ENCODE data around the gene C2orf80. TPM values are rescaled to one million over a fixed set of nuclear protein-coding genes. Genes with fewer than 3 reads are reported as not detected.

C2orf80 gene
- total and polyA plus RNA-seq, 2 experiments from 2014 or later, result not detected

DNA sequence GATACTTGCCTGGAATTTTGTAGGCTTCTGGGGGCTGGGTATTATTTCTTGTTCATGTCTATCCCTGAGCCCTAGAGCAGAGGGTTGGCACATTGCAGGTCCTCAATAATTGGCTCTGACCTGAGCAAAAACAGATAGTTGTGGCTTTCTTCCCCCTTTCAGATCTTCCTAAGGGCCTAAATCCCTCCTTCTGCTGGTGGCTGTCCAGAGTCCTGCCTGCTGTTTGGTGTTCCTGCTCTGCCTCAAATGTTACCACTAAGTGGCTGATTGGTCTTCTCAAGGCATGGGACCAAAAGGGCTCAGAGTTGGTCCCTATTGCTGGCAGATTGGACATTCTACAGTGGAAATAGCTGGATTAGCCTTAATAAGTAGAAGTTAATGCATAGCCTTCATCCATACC lies 42.8 kb downstream of the C2orf80 start:
- TF ChIP-seq EZH2 (IDR thresholded peaks at IDR 0.05; ENCODE audit: borderline replicate concordance), result no peak
- TF ChIP-seq, protein P1, sequence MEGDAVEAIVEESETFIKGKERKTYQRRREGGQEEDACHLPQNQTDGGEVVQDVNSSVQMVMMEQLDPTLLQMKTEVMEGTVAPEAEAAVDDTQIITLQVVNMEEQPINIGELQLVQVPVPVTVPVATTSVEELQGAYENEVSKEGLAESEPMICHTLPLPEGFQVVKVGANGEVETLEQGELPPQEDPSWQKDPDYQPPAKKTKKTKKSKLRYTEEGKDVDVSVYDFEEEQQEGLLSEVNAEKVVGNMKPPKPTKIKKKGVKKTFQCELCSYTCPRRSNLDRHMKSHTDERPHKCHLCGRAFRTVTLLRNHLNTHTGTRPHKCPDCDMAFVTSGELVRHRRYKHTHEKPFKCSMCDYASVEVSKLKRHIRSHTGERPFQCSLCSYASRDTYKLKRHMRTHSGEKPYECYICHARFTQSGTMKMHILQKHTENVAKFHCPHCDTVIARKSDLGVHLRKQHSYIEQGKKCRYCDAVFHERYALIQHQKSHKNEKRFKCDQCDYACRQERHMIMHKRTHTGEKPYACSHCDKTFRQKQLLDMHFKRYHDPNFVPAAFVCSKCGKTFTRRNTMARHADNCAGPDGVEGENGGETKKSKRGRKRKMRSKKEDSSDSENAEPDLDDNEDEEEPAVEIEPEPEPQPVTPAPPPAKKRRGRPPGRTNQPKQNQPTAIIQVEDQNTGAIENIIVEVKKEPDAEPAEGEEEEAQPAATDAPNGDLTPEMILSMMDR (IDR thresholded peaks at IDR 0.05; ENCODE audit: poor library complexity), result no peak
- no peak for TF ChIP-seq EZH2phosphoT487 (IDR thresholded peaks at IDR 0.05; ENCODE audit: low read depth, severe bottlenecking, unreplicated experiment)
- Histone ChIP-seq H3K27me3 (no peaks in the 10 kb centered on the region), H3K4me3 (no peak overlapping the region), H3K79me2 (no peaks in the 10 kb centered on the region), H2AFZ (no peak overlapping the region), H3K4me1 (ENCODE audit: insufficient read depth) (peaks cover 7% of the 10 kb centered on the region), H4K20me1 (ENCODE audit: insufficient read depth, poor library complexity, severe bottlenecking) (no peaks in the 10 kb centered on the region), H3K27ac (no peak overlapping the region), H3K4me2 (no peak overlapping the region), H3K9me3 (ENCODE audit: low read depth) (no peaks in the 10 kb centered on the region), H3K9me2 (replicated peaks; ENCODE audit: insufficient read depth) (no peaks in the 10 kb centered on the region), H3K36me3 (replicated peaks; ENCODE audit: insufficient read depth, low read depth) (no peaks in the 10 kb centered on the region)
- no peak for DNase-seq (ENCODE audit: low spot score)

DNA sequence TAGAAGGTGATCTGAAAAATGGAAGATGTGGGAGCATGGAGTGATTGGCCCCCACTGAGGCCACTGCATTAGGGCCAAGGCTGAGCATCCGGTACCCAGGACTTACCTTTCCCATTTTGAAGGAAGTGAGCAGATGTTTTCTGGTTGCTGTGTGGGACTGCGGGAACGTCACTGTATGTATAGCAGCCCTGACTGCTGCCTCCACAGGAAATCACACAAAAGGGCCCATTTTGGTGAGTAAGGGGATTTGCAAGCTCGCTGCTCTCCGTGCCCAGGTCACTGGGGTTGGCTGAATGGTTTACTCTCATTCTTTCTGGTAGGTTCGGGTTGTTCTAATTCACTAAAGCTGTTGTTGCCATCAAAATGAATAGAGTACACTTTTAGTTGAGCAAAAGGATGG lies 43.8 kb downstream of the C2orf80 start, which contains the start of gene CRYGB:
Gene CRYGB, minus strand, starts transcription at position 153 of the 400 bp plus-strand sequence. Its CDS starts 38 bp downstream, at position 115.
- H3K4me3 ChIP-seq, result no peak within 1 kb of the TSS
- H2AFZ ChIP-seq, result no peak within 1 kb of the TSS
- no peaks in the 10 kb centered on the region for H3K79me2 ChIP-seq
- H3K27me3 ChIP-seq, result no peaks in the 10 kb centered on the region
- H3K4me2 ChIP-seq, result no peak within 1 kb of the TSS
- peaks cover 7% of the 10 kb centered on the region for H3K4me1 ChIP-seq (ENCODE audit: insufficient read depth)
- H4K20me1 ChIP-seq (ENCODE audit: insufficient read depth, poor library complexity, severe bottlenecking), result no peaks in the 10 kb centered on the region
- H3K9me3 ChIP-seq (ENCODE audit: low read depth), result no peaks in the 10 kb centered on the region
- DNase-seq (ENCODE audit: low spot score), result no peak
- TF ChIP-seq, protein P1 (IDR thresholded peaks at IDR 0.05; ENCODE audit: poor library complexity), result no peak
- no peak for TF ChIP-seq EZH2 (IDR thresholded peaks at IDR 0.05; ENCODE audit: borderline replicate concordance)
- no peak for TF ChIP-seq EZH2phosphoT487 (IDR thresholded peaks at IDR 0.05; ENCODE audit: low read depth, severe bottlenecking, unreplicated experiment)
- WGBS (ENCODE audit: low lambda C conversion rate, missing lambda C conversion rate), result 85% methylated on average over 6 of the region's 6 CpGs
- H3K9me2 ChIP-seq (replicated peaks; ENCODE audit: insufficient read depth), result no peaks in the 10 kb centered on the region
- H3K36me3 ChIP-seq (replicated peaks; ENCODE audit: insufficient read depth, low read depth), result no peaks in the 10 kb centered on the region
- H3K27ac ChIP-seq, result no peak within 1 kb of the TSS

DNA sequence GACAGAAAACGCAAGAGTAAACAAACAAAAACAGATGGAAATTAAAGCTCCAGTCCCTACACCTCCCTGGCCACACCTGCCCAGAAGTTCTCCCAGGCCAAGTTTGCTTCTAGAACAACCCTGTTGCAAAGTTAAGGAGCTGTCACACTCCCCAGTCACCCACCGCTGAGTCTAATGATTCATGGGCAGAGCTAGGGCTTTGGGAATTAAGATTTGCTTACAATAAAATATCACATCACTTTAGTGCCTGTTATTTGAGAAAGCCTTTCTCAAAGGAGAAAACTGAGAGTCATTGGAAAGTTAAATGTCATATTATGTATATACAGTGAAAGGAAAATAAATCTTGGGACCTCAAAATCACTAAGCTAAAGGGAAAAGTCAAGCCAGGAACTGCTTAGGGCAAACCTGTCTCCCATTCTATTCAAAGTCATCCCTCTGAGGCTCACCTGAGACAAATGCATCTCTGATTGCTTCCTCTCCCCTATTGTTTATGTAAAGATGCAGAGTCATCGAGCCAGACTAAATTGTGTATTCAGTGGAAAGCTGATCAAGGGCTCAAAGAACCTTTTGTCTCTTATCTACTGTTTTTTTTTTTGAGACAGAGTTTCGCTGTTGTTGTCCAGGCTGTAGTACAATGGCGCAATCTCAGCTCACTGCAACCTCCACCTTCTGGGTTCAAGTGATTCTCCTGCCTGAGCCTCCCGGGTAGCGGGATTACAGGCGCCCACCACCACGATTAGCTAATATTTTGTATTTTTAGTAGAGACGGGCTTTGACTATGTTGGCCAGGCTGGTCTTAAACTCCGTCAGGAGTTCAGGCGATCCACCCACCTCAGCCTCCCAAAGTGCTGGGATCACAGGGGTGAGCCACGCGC lies 46.7 kb downstream of the C2orf80 start:
- 50% methylated on average over 14 of the region's 14 CpGs for WGBS (ENCODE audit: low lambda C conversion rate, missing lambda C conversion rate)
- peak overlapping the region; percentile 13 for H3K27ac ChIP-seq
- no peak overlapping the region for H2AFZ ChIP-seq
- H3K4me1 ChIP-seq (ENCODE audit: insufficient read depth), result peaks cover 7% of the 10 kb centered on the region
- H3K9me2 ChIP-seq (replicated peaks; ENCODE audit: insufficient read depth), result no peaks in the 10 kb centered on the region
- no peak overlapping the region for H3K4me3 ChIP-seq
- no peak for DNase-seq (ENCODE audit: low spot score)
- H3K27me3 ChIP-seq, result no peaks in the 10 kb centered on the region
- TF ChIP-seq EZH2 (IDR thresholded peaks at IDR 0.05; ENCODE audit: borderline replicate concordance) (no peak), EZH2phosphoT487 (IDR thresholded peaks at IDR 0.05; ENCODE audit: low read depth, severe bottlenecking, unreplicated experiment) (no peak)
- TF ChIP-seq, protein P1 (IDR thresholded peaks at IDR 0.05; ENCODE audit: poor library complexity), result no peak
- H3K36me3 ChIP-seq (replicated peaks; ENCODE audit: insufficient read depth, low read depth), result no peaks in the 10 kb centered on the region
- H3K9me3 ChIP-seq (ENCODE audit: low read depth), result no peaks in the 10 kb centered on the region
- no peak overlapping the region for H3K4me2 ChIP-seq
- H4K20me1 ChIP-seq (ENCODE audit: insufficient read depth, poor library complexity, severe bottlenecking), result no peaks in the 10 kb centered on the region
- H3K79me2 ChIP-seq, result no peaks in the 10 kb centered on the region
